ENCODE measurements around the gene KLHDC8B.

KLHDC8B gene

GRCh38 chr3:49171119-49171774, at the start of gene KLHDC8B:
Gene KLHDC8B (plus strand): TSS chr3:49171598. CDS start chr3:49172770, 1,172 bp downstream.
- peak; percentile 84 for DNase-seq

GRCh38 chr3:49122022-49122421, 49.4 kb upstream of the KLHDC8B start:
- no peak for DNase-seq

GRCh38 chr3:49122451-49122850, 48.9 kb upstream of the KLHDC8B start:
- no peak for DNase-seq

GRCh38 chr3:49122886-49123545, 48.4 kb upstream of the KLHDC8B start:
- no peak for DNase-seq

- no peak for DNase-seq
These were observed 47.7 kb upstream of the KLHDC8B start for GRCh38 chr3:49123687-49124086.

GRCh38 chr3:49124203-49124602, 47.2 kb upstream of the KLHDC8B start:
- DNase-seq: no peak

GRCh38 chr3:49124991-49125670, 46.3 kb upstream of the KLHDC8B start:
- DNase-seq: no peak

- no peak for DNase-seq
These were observed 40.4 kb upstream of the KLHDC8B start for GRCh38 chr3:49131040-49131439.

- no peak for DNase-seq
These were observed 39.8 kb upstream of the KLHDC8B start for GRCh38 chr3:49131576-49131975.

GRCh38 chr3:49132073-49132436, 39.3 kb upstream of the KLHDC8B start:
- DNase-seq: no peak

GRCh38 chr3:49132437-49133225, 38.8 kb upstream of the KLHDC8B start, which contains the start of gene LAMB2:
Gene LAMB2 (minus strand): TSS chr3:49133050. CDS start chr3:49132867, 183 bp downstream.
- peak; percentile 82 for DNase-seq

- DNase-seq: peak; percentile 93
These were observed 38.0 kb upstream of the KLHDC8B start for GRCh38 chr3:49133226-49133951.

GRCh38 chr3:49134471-49135265, 36.7 kb upstream of the KLHDC8B start:
- no peak for DNase-seq

- no peak for DNase-seq
These were observed 35.9 kb upstream of the KLHDC8B start for GRCh38 chr3:49135499-49135898.

GRCh38 chr3:49140080-49140479, 31.3 kb upstream of the KLHDC8B start:
- DNase-seq: no peak

- DNase-seq: no peak
These were observed 23.2 kb upstream of the KLHDC8B start for GRCh38 chr3:49148159-49148558.

GRCh38 chr3:49151610-49152009, 19.8 kb upstream of the KLHDC8B start:
- no peak for DNase-seq

- DNase-seq: no peak
These were observed 18.0 kb upstream of the KLHDC8B start for GRCh38 chr3:49153349-49153912.

GRCh38 chr3:49157289-49157688, 14.1 kb upstream of the KLHDC8B start:
- DNase-seq: no peak

- DNase-seq: no peak
These were observed 13.2 kb upstream of the KLHDC8B start for GRCh38 chr3:49158103-49158709.

GRCh38 chr3:49158792-49159191, 12.6 kb upstream of the KLHDC8B start:
- DNase-seq: no peak

All from fibroblast of skin of right biceps (primary cell).